ENCODE results near the gene ERFL.
"Not testable (repeated sequence)": the region's sequence is repeated elsewhere in the genome, so short reads cannot be mapped to it uniquely, and the experiment has no call there.

The ERFL gene

DNA sequence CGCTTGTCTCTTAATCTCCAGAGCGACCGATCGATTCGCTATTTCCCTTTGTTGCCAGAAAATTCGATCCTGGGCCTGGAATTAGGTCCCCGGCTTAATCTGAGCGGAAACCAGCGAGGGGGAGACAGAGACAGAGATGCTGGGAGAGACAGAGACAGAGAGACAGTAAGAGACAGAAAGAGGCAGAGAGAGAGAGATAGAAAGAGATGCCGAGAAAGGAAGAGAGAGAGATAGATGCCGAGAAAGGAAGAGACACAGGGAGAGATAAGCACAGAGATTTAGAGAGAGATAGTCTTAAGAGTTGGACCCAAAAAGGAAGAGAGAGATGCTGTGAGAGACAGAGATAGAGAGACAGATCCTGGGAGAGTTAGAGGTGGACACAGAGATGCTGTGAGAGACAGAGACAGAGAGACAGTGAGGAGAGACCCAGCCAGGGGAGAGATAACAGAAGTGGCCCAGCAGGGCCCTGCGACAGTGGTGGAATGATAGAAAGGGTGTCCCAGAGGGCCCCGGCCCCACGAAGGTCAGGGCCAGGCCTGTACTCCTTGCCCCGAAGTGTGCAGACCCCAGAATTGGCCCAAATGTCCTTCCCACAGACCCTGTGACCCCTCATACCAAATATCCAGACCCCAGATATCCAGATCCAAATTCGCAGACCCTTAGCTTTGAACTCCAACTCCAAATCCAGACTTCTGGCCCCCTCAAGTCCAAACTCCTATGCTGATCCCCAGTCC is 1.3 kb downstream of the ERFL start:
- DNase-seq (ENCODE audit: low spot score) = no peak

DNA sequence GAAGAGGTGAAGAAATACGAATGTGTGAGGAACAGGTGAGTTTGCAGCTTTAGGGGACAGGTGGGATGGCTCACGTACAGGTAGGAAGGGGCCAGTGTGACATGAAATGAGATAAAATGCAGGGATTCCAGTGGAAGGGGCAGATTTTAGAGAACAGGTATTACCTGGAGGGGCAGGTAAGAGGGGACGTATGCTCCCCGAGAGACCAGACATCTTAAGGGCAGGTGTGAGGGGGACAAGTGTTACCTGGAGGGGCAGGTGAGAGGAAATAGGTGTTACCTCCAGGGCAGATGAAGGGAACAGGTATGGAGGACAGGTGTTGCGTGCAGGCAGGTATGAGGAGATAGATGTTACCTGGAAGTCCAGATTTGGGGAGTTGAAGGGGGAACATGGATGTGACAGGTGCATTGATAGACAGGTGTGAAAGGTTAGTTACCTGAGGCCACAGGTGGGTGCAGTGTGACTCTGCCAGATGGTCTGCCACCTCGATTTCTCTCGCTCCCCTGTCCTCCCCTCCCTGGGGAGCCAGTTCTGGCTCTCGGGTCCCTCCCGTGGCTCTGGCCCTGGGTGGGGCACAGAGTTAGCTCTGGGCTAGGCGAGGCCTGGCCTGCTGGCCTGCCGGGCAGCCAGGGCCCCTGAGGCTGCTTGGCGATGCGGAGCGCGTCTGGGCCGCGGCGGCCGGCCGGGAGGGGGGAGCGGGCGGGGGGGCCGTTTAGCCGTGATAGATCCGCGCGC is 2.1 kb downstream of the ERFL start:
- no peak for DNase-seq (ENCODE audit: low spot score)

- DNase-seq (ENCODE audit: low spot score) = no peak
Observed at GRCh38 chr19:41925208-41926003, 2.8 kb downstream of the ERFL start.

- DNase-seq (ENCODE audit: low spot score) = no peak
Observed at GRCh38 chr19:41924151-41925145, 3.8 kb downstream of the ERFL start.

DNA sequence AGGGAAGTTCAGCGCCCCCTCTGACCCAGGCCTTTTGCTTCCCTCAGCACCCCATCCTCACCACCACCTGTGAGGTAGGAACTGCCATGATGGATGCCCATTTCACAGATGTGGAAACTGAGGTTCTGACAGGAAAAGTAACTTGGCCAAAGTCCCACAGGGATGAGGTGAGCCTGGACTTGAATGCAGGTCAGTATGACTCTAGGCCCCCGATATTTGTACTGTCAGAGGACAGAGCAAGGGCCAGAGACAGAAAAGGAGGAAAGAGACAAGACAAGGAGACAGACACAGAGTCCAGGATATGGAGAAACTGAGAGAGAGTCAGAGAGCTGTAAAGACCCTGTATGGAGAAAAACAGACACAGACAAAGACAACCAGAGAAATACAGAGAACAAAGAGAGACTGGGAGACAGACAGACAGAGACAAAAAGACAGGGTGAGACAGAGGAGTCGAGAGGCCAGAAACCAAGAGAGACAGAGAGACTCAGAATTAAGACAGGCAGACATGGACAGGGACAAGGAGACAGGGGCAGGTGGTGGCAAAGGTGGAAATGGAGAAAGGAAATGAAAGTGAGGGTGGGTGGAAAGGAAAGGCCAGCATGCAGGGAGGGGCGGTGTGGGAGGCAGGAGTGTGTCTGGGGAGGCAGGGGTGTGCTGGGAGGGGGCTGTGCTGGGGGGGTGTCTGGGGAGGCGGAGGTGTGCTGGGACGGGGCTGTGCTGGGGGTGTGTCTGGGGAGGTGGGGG is 5.0 kb downstream of the ERFL start:
- no peak for DNase-seq (ENCODE audit: low spot score)

DNA sequence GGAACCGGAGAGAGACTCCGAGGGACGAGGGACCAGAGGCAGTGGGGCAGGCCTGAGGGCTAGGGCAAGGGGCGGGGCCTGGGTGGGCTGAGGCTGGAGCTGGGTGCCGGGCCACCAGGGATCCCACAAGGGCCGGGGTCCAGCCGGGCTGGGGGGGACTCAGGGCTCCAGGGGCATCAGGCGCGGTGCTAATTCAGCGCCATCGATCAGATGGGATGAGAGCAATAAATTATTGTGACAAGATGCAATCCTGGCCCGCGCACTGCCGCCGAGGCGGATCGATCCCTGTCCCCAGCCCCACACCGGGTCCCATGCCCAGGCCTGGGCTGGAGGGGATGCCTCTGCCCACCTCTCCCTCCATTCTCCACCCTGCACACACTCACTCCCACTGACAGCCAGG is 5.7 kb downstream of the ERFL start:
- DNase-seq (ENCODE audit: low spot score) = no peak

DNA sequence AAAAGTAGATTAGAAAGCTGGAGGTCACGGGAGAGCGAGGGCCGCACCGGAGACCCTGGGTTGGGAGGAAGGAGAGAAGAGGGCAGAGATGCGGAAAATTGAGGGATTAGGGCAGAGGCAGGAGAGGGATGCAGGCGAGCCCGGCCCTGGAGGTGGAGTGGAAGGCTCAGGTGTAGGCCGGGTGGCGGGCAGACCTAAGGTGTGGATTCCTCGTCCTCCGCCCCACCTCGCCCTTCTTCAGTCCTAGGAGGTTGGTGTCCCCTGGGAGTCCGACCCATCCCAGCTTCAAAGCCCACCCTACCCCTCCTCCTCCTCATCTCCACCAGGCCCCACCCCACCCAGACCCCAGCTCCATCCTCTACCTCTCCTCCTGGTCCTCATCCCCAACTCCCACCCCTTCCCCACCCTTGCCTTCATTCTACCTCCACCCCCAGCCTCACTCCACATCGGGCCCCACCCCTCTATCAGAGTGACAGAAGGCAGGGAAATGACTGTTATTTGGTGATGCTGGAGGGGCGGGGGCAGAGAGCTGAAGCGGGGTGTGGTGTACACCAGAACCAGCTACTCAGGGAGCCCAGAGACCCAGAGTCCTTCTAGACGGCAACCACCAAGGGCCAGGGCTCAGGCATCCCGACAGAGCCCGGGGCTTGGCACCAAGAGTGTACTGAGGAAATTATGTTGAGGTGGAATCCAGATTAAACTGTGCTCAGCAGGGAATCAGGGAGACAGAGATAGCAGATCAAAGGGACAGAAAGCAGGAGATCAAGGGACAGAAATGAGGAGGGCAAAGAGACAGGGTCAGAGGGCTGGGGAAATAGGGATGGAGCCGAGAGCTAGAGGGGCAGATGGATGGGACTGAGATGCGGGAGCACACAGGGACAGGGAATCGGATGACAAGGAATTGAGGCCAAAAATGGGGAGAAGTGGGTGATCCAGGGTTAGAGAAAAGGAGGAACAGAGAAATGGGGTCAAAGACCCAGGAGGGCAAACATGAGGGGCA is 6.4 kb downstream of the ERFL start:
- DNase-seq (ENCODE audit: low spot score) = no peak

GRCh38 chr19:41920882-41921576 is 7.2 kb downstream of the ERFL start:
- no peak for DNase-seq (ENCODE audit: low spot score)

DNA sequence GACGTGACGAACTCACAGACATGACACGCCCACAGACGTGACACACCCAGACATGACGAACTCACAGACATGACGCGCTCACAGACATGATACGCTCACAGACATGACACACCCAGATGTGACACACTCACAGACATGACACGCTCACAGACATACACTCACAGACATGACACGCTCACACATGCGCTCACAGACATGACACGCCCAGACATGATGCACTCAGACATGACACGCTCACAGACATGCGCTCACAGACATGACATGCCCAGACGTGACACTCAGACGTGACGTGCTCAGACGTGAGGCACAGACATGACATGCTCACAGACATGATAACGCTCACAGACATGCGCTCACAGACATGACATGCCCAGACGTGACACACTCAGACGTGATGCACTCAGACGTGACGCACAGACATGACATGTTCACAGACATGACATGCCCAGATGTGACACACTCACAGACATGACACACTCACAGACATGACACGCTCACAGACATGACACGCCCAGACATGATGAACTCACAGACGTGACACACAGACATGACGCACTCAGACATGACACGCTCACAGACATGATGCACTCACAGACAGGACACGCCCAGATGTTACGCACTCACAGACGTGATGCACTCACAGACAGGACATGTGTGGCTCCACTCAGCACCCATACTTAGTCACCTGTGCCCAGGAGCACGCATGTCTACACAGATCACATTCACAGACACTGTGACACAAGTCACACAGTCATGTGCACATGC is 8.1 kb downstream of the ERFL start:
- no peak for DNase-seq (ENCODE audit: low spot score)

DNA sequence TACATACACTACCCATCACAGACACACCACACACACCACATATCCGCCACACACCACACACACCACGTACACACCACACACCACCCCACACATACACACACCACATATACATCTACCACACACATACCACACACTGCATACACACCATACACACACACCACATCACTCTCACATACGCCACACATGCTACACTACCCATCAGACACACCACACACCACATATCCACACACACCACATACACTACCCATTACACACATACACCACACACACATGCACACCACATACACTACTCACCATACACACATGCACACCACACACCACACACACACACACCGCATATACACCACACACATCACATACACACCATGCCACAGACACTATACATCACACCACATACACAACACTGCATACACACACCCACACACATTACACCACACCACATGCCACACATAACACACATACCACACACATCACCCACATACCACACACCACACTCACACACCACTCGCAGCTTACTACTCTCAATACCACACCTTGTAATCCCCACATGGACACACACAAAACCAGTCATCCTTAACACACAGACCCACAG is 9.5 kb downstream of the ERFL start:
- no peak for DNase-seq (ENCODE audit: low spot score)

- DNase-seq (ENCODE audit: low spot score) = no peak
Observed at GRCh38 chr19:41918095-41918494, 10.2 kb downstream of the ERFL start.

DNA sequence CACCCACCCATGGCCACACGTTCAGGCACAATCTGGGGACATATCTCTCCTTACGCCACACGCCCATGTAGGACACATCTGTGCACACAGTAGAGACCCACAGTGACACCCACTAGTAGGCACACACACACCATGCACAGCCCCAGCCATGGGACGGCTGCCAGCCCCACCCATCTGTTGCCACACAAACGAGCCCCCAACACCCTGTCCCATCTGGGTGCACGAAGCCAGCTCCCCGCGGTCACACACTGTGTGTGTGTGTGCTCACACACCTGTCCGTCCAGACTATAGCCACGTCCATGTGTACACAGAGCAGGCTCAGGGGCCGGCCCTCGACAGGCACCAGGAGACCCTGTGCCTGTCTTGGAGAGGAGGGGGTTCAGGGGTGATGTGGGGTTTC is 10.6 kb downstream of the ERFL start:
- DNase-seq (ENCODE audit: low spot score) = no peak

GRCh38 chr19:41915776-41916414 is 12.4 kb downstream of the ERFL start:
- no peak for DNase-seq (ENCODE audit: low spot score)

- no peak for DNase-seq (ENCODE audit: low spot score)
Observed at GRCh38 chr19:41915021-41915775, 13.1 kb downstream of the ERFL start.

DNA sequence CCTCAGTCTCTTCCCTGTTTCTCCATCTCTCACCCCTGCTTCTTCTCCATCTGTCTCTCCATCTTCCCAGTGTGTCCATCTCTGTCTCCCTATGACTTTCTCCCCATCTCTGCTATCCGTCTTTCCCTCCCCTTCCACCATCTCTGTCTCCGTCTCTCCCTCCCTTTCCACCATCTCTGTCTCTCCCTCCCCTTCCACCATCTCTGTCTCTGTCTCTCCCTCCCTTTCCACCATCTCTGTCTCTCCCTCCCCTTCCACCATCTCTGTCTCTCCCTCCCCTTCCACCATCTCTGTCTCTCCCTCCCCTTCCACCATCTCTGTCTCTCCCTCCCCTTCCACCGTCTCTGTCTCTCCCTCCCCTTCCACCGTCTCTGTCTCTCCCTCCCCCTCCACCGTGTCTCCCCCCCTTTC is 13.8 kb downstream of the ERFL start:
- DNase-seq (ENCODE audit: low spot score) = not testable (repeated sequence)
